ENCODE measurements around the gene DOK6. TPM values are rescaled to one million over a fixed set of nuclear protein-coding genes. Genes with fewer than 3 reads are reported as not detected.

DOK6 gene
- total RNA-seq, 2 experiments from 2014 or later, result not detected

DNA sequence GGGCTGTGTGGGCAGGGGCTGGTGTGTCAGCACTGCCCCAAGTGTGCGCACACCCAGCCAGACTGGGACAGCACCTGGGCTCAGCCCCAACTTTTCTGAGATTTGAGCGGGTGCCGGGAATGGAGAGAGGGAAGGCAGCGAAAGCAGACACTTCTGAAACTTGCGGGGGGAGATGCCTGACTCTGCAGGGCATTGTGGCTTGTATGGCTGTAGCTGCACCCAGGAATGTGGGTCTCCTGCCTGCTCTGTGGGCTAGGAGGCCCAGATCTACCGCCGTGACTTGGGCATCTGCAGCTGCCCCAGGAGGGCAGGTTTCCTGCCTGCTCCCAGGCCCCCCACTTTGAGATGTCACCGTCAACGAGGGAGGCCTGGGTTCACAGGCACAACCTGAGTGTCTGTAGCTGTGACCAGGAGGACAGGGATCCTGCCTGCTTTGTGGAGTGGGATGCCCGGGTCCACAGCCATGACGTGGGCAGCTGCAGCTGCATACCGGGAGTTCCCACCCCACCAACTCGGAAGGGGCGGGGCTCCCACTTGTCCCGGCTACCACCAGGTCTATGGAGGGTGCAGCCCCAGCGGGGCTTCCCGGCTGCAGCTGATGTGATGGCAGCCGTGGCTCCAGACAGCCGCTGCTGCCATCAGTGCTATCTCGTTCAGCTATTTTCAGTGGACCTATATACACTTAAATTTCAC is 95.3 kb downstream of the DOK6 start:
- CTCF ChIA-PET (ENCODE audit: unreplicated experiment), result no interaction called here

DNA sequence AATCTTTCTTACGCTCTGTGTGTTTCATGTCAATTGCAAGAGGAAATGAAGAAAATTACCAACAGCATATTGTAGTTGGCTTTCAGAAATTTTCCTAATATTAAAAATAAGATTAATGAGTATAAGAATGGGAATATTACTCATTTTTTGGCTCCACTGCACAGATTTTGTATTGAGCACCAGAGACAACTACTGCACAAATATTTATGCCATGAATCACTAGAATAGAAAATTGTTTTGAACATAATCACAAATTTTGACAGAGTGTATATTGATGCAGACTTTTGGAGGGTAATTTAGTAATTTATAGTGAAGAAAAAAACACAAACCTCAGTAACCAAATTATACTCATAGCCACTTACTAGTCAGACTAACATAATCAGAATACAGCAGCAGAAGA is 118.3 kb downstream of the DOK6 start:
- Histone ChIP-seq H3K9me3 (ENCODE audit: low read length) (no peaks in the 10 kb centered on the region), H2AFZ (ENCODE audit: low read length) (no peak overlapping the region), H3K4me1 (ENCODE audit: insufficient read depth, low read length, poor library complexity, severe bottlenecking) (no peaks in the 10 kb centered on the region), H3K79me2 (ENCODE audit: insufficient read depth, low read depth, low read length) (no peaks in the 10 kb centered on the region), H3K36me3 (ENCODE audit: insufficient read depth, low read length) (no peaks in the 10 kb centered on the region), H3K9me2 (ENCODE audit: insufficient read depth, low read length) (no peaks in the 10 kb centered on the region), H3K4me2 (ENCODE audit: low read length) (no peak overlapping the region), H3K27ac (ENCODE audit: low read depth, low read length, poor library complexity, severe bottlenecking) (no peak overlapping the region), H4K20me1 (ENCODE audit: insufficient read depth, low read length) (no peaks in the 10 kb centered on the region), H3K4me3 (ENCODE audit: low read depth, low read length, poor library complexity, severe bottlenecking) (no peak overlapping the region)
- ChIA-PET POLR2A (no interaction called here), CTCF (ENCODE audit: unreplicated experiment) (no interaction called here)
- TF ChIP-seq EZH2phosphoT487 (IDR thresholded peaks at IDR 0.05; ENCODE audit: borderline replicate concordance, low read depth, low read length), result no peak
- TF ChIP-seq CTCF (conservative IDR thresholded peaks at IDR 0.05; ENCODE audit: low read length), result no peak
- DNase-seq (ENCODE audit: low spot score), result no peak
- BruUV-seq (replicated peaks), result no TSS peak
- intact Hi-C loops (cut with micrococcal nuclease; ENCODE audit: unreplicated experiment), result no loop called here

More for the DNA sequence above, 95.3 kb downstream of the DOK6 start:
- no peak overlapping the region for H3K27ac ChIP-seq (ENCODE audit: low read depth, low read length, poor library complexity, severe bottlenecking)
- H3K4me1 ChIP-seq (ENCODE audit: insufficient read depth, low read length, poor library complexity, severe bottlenecking), result no peaks in the 10 kb centered on the region
- no peak for DNase-seq (ENCODE audit: low spot score)
- no peak for TF ChIP-seq EZH2phosphoT487 (IDR thresholded peaks at IDR 0.05; ENCODE audit: borderline replicate concordance, low read depth, low read length)
- TF ChIP-seq CTCF (conservative IDR thresholded peaks at IDR 0.05; ENCODE audit: low read length), result no peak
- no peaks in the 10 kb centered on the region for H4K20me1 ChIP-seq (ENCODE audit: insufficient read depth, low read length)
- no TSS peak for BruUV-seq (replicated peaks)
- POLR2A ChIA-PET, result no interaction called here
- H3K9me3 ChIP-seq (ENCODE audit: low read length), result no peaks in the 10 kb centered on the region
- H3K36me3 ChIP-seq (ENCODE audit: insufficient read depth, low read length), result no peaks in the 10 kb centered on the region
- H3K79me2 ChIP-seq (ENCODE audit: insufficient read depth, low read depth, low read length), result no peaks in the 10 kb centered on the region
- H3K9me2 ChIP-seq (ENCODE audit: insufficient read depth, low read length), result no peaks in the 10 kb centered on the region
- H3K4me2 ChIP-seq (ENCODE audit: low read length), result no peak overlapping the region
- H2AFZ ChIP-seq (ENCODE audit: low read length), result no peak overlapping the region
- intact Hi-C loops (cut with micrococcal nuclease; ENCODE audit: unreplicated experiment), result no loop called here
- no peak overlapping the region for H3K4me3 ChIP-seq (ENCODE audit: low read depth, low read length, poor library complexity, severe bottlenecking)

DNA sequence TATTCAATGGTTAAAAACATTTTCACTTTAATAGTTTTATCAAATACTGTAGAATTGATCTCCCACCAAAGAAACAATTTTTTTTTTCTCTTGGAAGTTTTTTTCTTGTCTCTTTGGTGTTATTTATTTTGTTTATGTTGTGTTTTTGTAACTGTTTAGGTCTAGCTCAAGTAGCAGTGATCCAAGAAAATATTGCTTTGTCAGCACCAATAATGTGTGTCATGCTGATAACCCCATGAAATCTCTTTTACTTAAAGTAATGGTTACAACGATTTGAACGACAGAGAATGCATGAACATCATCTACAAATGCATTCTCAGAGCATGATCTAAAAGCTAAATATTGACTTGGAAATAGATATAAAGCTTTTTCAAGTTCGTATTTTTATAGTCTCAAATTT is 122.9 kb downstream of the DOK6 start:
- intact Hi-C loops (cut with micrococcal nuclease; ENCODE audit: unreplicated experiment), result no loop called here
- no peak overlapping the region for H3K4me3 ChIP-seq (ENCODE audit: low read depth, low read length, poor library complexity, severe bottlenecking)
- no TSS peak for BruUV-seq (replicated peaks)
- no peak for TF ChIP-seq EZH2phosphoT487 (IDR thresholded peaks at IDR 0.05; ENCODE audit: borderline replicate concordance, low read depth, low read length)
- no peak for TF ChIP-seq CTCF (conservative IDR thresholded peaks at IDR 0.05; ENCODE audit: low read length)
- no peaks in the 10 kb centered on the region for H3K9me2 ChIP-seq (ENCODE audit: insufficient read depth, low read length)
- CTCF ChIA-PET (ENCODE audit: unreplicated experiment), result no interaction called here
- H4K20me1 ChIP-seq (ENCODE audit: insufficient read depth, low read length), result no peaks in the 10 kb centered on the region
- no peaks in the 10 kb centered on the region for H3K36me3 ChIP-seq (ENCODE audit: insufficient read depth, low read length)
- no peak overlapping the region for H3K27ac ChIP-seq (ENCODE audit: low read depth, low read length, poor library complexity, severe bottlenecking)
- no peaks in the 10 kb centered on the region for H3K4me1 ChIP-seq (ENCODE audit: insufficient read depth, low read length, poor library complexity, severe bottlenecking)
- no peak overlapping the region for H2AFZ ChIP-seq (ENCODE audit: low read length)
- no peaks in the 10 kb centered on the region for H3K9me3 ChIP-seq (ENCODE audit: low read length)
- no peaks in the 10 kb centered on the region for H3K79me2 ChIP-seq (ENCODE audit: insufficient read depth, low read depth, low read length)
- DNase-seq (ENCODE audit: low spot score), result no peak
- POLR2A ChIA-PET, result no interaction called here
- H3K4me2 ChIP-seq (ENCODE audit: low read length), result no peak overlapping the region
